Measurements from ENCODE around the gene SLC9A7.
"Not testable (repeated sequence)": the region's sequence is repeated elsewhere in the genome, so short reads cannot be mapped to it uniquely, and the experiment has no call there.

SLC9A7 gene

GRCh38 chrX:46754036-46754435, 4.9 kb downstream of the SLC9A7 start:
- DNase-seq (ENCODE audit: low read depth) = no peak

GRCh38 chrX:46750889-46751288, 8.0 kb downstream of the SLC9A7 start:
- DNase-seq (ENCODE audit: low read depth) = no peak

DNA sequence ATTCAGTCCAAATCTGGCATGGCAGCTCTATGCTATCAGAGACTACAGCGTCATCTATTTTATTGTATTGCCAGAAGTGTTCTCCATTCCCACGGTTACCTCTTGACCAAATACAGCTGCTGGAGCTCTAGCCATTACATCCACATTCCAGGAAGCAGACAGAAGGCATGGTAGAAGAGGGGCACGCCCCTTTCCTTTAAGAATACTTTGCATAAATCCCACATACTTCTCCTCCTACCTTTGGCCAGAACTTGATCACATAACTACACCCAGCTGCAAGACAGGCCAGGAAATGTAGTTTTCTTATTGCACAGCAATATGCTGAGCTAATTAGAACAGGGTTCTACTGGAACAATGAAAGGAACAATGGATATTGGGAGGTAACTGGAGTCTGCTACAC, 14.9 kb downstream of the SLC9A7 start:
- DNase-seq (ENCODE audit: low read depth) = no peak

GRCh38 chrX:46743046-46743445, 15.9 kb downstream of the SLC9A7 start:
- no peak for DNase-seq (ENCODE audit: low read depth)

DNA sequence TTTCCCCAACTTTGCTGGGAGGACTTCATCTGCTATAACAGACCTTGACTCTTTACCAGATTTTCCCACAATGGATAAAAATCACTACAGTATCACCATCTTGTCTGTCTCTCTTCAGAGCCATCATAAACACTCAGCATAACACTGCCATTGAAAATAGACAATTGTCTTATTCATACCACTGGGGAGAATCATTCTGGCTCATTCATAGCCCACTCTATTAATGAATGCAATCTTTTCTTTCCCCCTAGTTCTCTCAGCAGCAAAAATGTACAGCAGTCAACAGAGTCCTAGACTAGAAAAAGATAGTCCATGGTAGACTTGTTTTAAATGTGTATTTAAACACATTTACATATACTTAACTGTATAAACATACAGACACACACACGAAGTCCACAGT, 19.2 kb downstream of the SLC9A7 start:
- no peak for DNase-seq (ENCODE audit: low read depth)

DNA sequence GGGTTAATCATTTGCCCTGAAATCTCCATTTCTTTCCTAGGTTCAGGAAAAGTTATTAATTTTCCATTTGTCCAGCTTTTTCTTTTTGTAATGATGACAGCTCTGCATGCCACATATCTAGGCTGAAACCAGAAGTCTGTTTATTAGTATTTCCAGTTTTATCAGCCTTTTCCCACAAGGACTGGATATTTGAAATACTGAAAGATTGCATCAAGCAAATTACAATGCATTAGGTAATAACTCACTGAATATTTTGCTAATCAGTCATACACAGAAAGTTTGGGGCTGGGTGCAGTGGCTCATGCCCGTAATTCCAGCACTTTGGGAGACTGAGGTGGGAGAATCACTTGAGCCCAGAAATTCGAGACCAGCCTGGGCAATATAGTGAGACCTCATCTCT, 21.5 kb downstream of the SLC9A7 start:
- peak; percentile 82 for DNase-seq (ENCODE audit: low read depth)

- DNase-seq (ENCODE audit: low read depth) = peak; percentile 31
Observed at GRCh38 chrX:46737041-46737440, 21.9 kb downstream of the SLC9A7 start.

DNA sequence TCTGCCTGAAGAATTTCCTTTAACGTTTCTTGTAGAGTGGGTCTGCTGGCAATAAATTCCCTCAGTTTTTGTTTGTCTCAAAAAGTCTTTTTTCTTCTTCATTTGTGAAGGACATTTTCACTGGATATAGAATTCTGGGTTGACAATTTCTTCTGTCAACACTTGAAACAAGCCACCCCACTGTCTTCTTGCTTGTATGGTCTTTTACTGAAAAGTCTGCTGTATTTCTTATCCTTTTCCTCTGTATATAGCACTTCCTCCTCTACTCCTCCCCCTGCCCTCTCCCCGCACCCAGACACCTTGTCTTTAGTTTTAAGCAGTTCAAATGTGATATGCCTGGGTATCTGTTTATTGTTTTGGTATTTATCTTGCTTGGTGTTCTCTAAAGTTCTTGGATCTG, 23.3 kb downstream of the SLC9A7 start:
- no peak for DNase-seq (ENCODE audit: low read depth)

- no peak for DNase-seq (ENCODE audit: low read depth)
Observed at GRCh38 chrX:46733226-46733625, 25.7 kb downstream of the SLC9A7 start.

GRCh38 chrX:46730765-46731164, 28.2 kb downstream of the SLC9A7 start:
- no peak for DNase-seq (ENCODE audit: low read depth)

DNA sequence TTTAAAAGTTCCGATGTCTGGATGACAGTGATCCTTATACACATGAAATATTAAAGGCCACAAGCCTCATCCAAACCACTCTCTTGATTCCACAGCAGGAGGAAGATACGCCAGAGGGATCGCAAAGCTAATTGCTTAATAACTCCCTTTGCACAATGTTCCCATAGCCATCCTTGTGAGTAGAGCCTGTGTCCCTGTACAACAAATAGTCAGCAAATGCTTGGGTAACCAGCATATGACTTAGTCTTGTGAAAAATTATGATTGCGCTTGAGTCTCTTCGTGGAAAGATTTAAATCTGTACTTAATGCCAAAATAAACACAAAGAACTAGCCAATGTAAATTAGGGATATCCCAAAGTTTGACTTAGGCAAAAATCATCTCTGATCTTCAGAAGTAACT, 31.5 kb downstream of the SLC9A7 start:
- peak; percentile 71 for DNase-seq (ENCODE audit: low read depth)

GRCh38 chrX:46723569-46723927, 35.4 kb downstream of the SLC9A7 start:
- DNase-seq (ENCODE audit: low read depth) = not testable (repeated sequence)

DNA sequence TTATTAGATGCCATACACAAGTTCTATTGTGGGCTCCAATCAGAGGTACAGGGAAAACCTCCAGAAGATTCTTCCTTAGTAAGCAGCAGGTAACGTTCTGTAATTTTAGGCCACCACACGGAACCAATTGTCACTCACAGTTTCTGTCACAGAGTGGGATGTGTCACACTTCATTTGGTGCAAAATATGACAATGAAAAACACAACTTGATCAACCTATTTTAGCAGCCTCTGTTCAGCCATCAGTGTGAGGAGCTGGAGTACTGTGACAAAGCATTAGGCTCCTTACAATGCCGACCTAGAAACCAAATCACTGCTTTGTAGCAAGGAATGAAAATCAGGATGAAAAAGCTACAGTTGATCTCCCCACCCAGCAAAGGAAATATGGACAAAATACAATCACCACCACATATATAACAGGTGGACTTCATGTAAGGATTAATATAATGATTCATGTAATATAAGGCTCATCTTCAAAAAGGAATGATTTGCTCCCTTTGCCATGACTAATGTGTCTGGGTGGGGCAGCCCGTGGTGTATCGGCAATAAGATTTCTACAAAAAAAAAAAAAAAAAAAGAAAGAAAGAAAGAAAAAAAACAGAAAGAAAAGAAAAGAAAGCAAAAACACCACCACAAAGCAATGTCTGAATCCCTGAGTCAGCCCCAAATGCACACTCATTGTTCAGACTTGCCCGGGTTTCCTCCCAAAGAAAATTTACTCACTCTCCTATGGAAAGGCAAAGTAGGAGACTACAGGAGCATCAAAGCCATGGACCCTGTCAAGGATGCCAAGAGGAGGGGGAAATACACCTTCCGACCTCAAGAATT, 36.0 kb downstream of the SLC9A7 start:
- DNase-seq (ENCODE audit: low read depth) = no peak

- DNase-seq (ENCODE audit: low read depth) = no peak
Observed at GRCh38 chrX:46716796-46717195, 42.1 kb downstream of the SLC9A7 start.

DNA sequence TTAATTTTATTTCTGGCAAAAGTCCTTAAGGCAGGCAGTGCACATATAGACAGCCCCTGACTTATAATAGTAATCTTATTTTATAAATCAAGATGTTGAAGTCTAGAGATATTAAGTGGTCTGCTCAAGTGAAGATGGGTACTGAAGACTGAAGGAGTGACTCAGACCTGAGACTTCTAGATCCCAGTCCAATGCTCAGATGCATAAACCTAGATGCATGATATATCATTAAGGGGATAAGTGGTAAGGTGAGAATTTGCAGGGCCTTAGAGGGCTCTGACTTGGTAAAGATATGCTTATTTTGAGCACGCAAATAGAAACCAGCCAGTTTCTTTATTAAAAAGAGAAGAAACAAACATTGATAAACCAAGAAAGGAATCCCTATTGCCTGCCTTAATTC, 42.9 kb downstream of the SLC9A7 start:
- DNase-seq (ENCODE audit: low read depth) = no peak

GRCh38 chrX:46715530-46715929, 43.4 kb downstream of the SLC9A7 start:
- peak; percentile 33 for DNase-seq (ENCODE audit: low read depth)

- DNase-seq (ENCODE audit: low read depth) = peak; percentile 19
Observed at GRCh38 chrX:46713672-46714490, 45.0 kb downstream of the SLC9A7 start.

- DNase-seq (ENCODE audit: low read depth) = no peak
Observed at GRCh38 chrX:46712764-46713163, 46.2 kb downstream of the SLC9A7 start.

DNA sequence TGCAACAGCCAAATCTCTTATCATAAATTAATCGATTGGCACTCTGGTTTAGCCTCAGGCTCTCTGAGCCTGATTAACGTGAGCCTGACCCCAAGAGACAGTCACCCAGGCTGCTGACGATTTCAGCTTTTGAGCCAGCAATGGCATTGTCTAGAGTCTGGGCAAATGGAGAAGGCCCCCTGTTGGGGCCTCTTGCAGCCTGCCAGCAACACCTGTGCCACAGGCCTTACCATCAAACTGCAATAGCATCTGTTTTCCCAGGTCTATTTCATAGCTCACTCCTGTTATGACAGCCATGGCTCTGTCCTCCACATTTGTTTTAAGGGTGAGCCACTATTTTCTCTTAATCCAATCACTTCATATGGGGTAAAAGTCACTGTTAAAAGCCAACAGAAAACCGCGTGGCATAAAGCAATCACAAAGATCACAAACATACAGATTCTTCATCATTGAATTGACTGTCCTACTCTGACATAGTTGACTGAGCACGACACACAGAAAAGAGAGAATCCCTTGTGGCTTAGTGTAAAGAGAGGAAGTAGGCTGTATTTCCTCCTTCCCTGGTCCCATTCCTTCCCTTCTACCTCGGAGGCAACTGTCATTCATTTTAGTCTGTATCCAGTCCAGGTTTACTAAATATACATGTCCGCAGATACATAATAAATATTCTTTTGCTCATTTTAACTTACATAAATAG, 47.8 kb downstream of the SLC9A7 start:
- DNase-seq (ENCODE audit: low read depth) = no peak

DNA sequence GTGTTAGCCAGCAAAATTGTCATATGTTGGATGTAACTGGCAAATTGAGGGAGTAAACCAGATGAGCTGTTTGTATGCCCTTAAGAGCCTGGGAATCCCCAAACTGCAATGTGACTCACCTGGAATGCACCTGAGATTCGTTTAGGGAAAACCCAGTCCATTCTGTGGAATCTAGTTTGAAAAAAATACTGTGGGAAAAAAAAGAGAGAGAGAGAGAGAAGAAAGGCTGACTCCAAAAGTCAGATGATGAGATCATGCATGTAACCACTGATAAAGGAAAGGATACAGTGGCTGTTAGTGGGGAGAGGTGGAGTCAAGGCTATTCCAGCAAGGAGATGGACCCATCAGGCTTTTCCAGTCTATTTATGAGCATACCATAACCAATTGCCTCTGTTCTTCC, 48.5 kb downstream of the SLC9A7 start:
- DNase-seq (ENCODE audit: low read depth) = peak; percentile 65

GRCh38 chrX:46707274-46707965, 51.5 kb downstream of the SLC9A7 start:
- no peak for DNase-seq (ENCODE audit: low read depth)

DNA sequence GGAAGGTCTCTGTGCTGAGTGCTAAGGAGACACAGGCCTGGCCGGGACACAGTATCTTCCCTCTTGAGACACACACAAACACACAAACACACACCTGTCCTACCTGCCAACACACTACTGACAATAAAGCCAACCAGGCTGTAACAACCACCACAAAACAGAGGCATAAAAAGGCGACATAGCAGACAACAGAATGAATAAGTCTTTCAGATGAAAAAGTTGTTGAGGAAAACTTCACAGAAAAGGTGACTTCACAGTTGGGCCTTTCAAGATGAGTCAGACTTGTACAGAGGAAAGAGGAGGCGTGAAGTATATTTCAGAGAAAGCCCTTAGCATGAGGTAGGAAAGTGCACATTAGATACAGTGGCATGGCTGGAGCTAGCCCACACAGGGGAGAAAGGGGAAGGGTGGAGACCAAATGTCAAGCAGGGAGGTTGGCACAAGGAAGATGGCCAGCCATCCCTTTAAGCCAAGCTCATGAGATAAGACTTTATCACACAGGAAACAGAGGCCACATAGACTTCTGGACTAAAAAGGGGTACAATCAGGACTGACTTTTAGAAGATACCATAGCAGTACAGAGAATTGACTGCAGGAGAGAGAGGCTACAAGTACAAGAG, 54.0 kb downstream of the SLC9A7 start:
- DNase-seq (ENCODE audit: low read depth) = peak; percentile 35

Measured in amniotic epithelial cell (primary cell).